Superior temporal gyrus (tissue), 1 donor: ENCODE measurements around the gene OR1A2.
"Not testable (repeated sequence)": the region's sequence is repeated elsewhere in the genome, so short reads cannot be mapped to it uniquely, and the experiment has no call there.

ENCODE experiments used
- DNase-seq: peaks from one replicate; pipeline ENCODE4 v3.0.0-alpha.2; 2016; ENCODE audit errors: extremely low spot score

The OR1A2 gene

GRCh38 chr17:3197219-3197618 is at the start of gene OR1A2:
Gene OR1A2, plus strand, starts transcription at chr17:3197519. Its CDS starts 0 bp downstream, at chr17:3197519.
- DNase-seq = no peak

DNA sequence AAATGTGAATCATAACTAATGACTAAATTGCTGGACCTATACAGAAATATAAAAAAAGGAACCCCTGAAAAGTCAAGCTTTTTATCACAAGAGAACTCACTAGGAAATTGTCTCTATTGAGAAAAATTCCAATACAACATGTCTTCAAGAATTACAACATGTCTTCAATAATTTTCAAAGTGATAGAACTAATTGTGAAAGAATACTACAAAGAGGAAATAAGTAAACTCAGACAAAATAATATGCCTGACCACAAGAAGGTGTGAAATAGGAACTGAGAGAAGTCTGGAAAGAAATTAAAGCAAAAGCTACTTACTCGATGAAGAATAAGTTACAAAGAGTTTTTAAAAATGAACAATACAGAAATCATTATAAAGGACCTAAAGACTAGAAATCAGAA is 40.1 kb upstream of the OR1A2 start:
- no peak for DNase-seq

DNA sequence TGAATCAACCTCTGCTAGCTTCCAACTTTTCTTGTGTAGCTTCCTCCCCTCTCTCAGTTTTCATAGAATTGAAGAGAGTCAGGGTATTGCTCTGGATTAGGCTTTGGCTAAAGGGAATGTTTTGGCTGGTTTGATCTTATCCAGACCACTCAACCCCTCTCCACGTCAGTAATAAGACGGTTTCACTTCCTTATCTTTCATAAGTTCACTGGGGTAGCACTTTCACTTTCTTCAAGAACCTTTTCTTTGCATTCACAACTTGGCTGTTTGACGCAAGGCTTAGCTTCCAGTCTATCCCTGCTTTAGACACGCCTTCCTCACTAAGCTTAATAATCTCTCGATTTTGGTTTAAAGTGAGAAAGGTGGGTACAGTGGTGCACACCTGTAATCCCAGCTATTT is 29.7 kb upstream of the OR1A2 start:
- peak; percentile 10 for DNase-seq

- DNase-seq = no peak
These were observed 7.4 kb upstream of the OR1A2 start for GRCh38 chr17:3189961-3190360.

- DNase-seq = no peak
These were observed 10.0 kb downstream of the OR1A2 start, which contains the start of gene OR1A1 for GRCh38 chr17:3207367-3207766. Gene OR1A1, plus strand, starts transcription at chr17:3207667. Its CDS starts 7,954 bp downstream, at chr17:3215621.

GRCh38 chr17:3208484-3208883 is 11.2 kb downstream of the OR1A2 start:
- DNase-seq = no peak

DNA sequence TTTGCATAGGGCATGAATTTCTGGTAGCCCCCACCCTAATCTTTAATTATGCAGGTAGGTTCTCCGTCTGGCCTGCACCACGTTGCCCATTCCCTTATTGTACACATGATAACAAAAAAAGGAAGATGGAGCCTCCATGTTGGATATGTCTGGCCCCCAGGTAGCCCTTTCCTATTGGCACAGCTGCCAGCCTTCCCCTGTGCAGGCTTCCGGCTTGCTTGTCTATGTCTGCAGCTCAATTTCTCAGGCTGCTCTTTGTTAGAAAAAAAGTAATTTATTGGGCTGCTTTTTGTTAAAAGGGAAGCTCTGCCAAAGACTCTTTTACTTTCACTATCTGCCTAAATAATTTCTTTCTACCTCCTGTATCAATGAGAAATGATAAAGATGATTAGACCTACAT is 15.7 kb downstream of the OR1A2 start:
- no peak for DNase-seq

GRCh38 chr17:3213587-3213986 is 16.3 kb downstream of the OR1A2 start:
- no peak for DNase-seq

GRCh38 chr17:3219978-3220377 is 22.7 kb downstream of the OR1A2 start:
- not testable (repeated sequence) for DNase-seq

DNA sequence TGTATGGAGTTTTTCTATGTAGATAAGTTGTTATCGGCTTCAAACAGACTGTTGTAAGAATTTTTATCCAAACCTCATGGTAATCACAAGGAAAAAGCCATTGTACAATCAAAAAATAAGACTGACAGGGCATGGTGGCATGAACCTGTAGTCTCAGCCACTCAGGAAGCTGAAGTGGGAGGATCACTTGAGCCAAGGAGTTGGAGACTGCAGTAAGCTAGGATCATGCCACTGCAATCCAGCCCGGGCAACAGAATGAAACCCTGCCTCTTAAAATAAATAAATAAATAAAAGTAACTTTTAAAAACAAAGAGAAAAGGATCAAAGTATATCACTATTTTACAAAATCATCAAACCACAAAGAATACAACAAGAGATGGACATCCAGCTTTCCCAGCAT is 24.5 kb downstream of the OR1A2 start:
- DNase-seq = no peak

- DNase-seq = no peak
These were observed 25.2 kb downstream of the OR1A2 start for GRCh38 chr17:3222505-3222904.

- DNase-seq = not testable (repeated sequence)
These were observed 27.5 kb downstream of the OR1A2 start for GRCh38 chr17:3224721-3225352.

- DNase-seq = not testable (repeated sequence)
These were observed 35.0 kb downstream of the OR1A2 start for GRCh38 chr17:3232300-3232699.

DNA sequence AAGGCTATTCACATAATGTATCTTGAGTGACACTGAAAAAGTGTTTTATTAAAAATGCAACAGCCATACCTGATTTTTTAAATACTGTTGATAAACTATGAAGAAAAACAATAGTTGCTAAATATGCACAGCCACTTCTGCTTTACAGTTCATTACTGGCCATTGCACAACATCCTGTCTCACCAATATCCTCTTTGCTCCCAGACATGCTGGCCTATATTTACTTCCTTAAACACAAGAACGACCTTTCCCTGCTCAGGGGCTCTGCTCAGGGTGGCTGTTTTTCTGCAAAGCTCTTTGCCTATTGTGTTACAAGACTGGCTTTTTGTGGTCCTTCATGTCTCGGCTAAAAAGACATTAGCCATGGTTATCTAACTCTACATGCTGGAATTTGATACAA is 41.4 kb downstream of the OR1A2 start:
- DNase-seq = not testable (repeated sequence)

DNA sequence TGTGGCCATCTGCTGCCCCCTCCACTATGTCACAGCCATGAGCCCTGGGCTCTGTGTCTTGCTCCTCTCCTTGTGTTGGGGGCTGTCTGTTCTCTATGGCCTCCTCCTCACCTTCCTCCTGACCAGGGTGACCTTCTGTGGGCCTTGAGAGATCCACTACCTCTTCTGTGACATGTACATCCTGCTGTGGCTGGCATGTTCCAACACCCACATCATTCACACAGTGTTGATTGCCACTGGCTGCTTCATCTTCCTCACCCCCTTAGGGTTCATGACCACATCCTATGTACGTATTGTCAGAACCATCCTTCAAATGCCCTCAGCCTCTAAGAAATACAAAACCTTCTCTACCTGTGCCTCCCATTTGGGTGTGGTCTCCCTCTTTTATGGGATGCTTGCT is 43.7 kb downstream of the OR1A2 start:
- DNase-seq = not testable (repeated sequence)

- DNase-seq = not testable (repeated sequence)
These were observed 47.5 kb downstream of the OR1A2 start for GRCh38 chr17:3244841-3245240.
